Mesothelial cell of epicardium (in vitro differentiated cells): ENCODE data around the gene SH3BGR. TPM values are rescaled to one million over a fixed set of nuclear protein-coding genes. Genes with fewer than 3 reads are reported as not detected.

Source experiments
- DNase-seq, 2 experiments: peaks; one replicate each; pipeline ENCODE4 v3.0.0; 2021; ENCODE audit warnings: low spot score in 2 of 2; ENCODE audit not compliant: unreplicated experiment in 2 of 2
- H3K27ac Mint-ChIP-seq: 2 replicates; pipeline ENCODE4 v1.8.0; 2021; ENCODE audit warnings: mixed read lengths
- H3K27me3 Mint-ChIP-seq: 2 replicates; pipeline ENCODE4 v1.8.0; 2021; ENCODE audit warnings: low read depth, mixed read lengths
- H3K36me3 Mint-ChIP-seq: 2 replicates; pipeline ENCODE4 v1.8.0; 2021; ENCODE audit warnings: mixed read lengths
- H3K4me1 Mint-ChIP-seq: 2 replicates; pipeline ENCODE4 v1.8.0; 2021; ENCODE audit warnings: mixed read lengths
- H3K4me3 Mint-ChIP-seq: 2 replicates; pipeline ENCODE4 v1.8.0; 2021; ENCODE audit warnings: mild to moderate bottlenecking, moderate library complexity, mixed read lengths
- H3K9me3 Mint-ChIP-seq: 2 replicates; pipeline ENCODE4 v1.8.0; 2021; ENCODE audit warnings: mixed read lengths
- total RNA-seq: library from RNA; stranded (reverse); gene quantifications from 3 replicates; pipeline ENCODE4 v1.2.1, GENCODE V29; 2021
- TF ChIP-seq, protein P1 (sequence below): fragments of 200-600 bp; sonication (generic); IDR thresholded peaks from one replicate; pipeline ENCODE4 v1.5.0; 2021; ENCODE audit warnings: antibody characterized with exemption; ENCODE audit not compliant: unreplicated experiment

SH3BGR gene
- total RNA-seq, 1 donor from 2014 or later: 4.6 TPM

DNA sequence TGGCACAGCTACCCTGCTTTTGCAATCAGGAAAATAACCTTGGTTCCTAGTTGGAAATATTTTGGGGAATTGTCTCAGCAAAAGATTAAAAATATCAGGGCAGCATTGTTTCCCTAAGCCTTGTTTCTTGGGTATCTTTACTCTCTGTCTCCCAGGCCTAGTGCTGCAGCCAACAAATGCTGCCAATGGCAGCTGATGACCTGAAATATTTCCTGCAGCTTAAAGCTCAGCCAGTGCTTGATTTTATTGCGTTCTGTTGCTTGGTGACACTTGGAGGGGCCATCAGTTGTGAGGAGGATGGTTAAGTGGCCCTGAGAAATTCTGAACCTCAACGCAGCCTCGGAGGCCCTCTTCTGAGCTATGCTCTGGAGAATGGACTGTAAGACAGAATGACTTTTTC is 101.6 kb downstream of the SH3BGR start:
- Mint-ChIP-seq H3K36me3 (no peaks in the 10 kb centered on the region), H3K27ac (no peak overlapping the region), H3K4me1 (no peaks in the 10 kb centered on the region), H3K9me3 (peaks cover 18% of the 10 kb centered on the region), H3K4me3 (no peak overlapping the region), H3K27me3 (no peaks in the 10 kb centered on the region)
- TF ChIP-seq, protein P1, sequence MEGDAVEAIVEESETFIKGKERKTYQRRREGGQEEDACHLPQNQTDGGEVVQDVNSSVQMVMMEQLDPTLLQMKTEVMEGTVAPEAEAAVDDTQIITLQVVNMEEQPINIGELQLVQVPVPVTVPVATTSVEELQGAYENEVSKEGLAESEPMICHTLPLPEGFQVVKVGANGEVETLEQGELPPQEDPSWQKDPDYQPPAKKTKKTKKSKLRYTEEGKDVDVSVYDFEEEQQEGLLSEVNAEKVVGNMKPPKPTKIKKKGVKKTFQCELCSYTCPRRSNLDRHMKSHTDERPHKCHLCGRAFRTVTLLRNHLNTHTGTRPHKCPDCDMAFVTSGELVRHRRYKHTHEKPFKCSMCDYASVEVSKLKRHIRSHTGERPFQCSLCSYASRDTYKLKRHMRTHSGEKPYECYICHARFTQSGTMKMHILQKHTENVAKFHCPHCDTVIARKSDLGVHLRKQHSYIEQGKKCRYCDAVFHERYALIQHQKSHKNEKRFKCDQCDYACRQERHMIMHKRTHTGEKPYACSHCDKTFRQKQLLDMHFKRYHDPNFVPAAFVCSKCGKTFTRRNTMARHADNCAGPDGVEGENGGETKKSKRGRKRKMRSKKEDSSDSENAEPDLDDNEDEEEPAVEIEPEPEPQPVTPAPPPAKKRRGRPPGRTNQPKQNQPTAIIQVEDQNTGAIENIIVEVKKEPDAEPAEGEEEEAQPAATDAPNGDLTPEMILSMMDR: no peak
- no peak for DNase-seq

DNA sequence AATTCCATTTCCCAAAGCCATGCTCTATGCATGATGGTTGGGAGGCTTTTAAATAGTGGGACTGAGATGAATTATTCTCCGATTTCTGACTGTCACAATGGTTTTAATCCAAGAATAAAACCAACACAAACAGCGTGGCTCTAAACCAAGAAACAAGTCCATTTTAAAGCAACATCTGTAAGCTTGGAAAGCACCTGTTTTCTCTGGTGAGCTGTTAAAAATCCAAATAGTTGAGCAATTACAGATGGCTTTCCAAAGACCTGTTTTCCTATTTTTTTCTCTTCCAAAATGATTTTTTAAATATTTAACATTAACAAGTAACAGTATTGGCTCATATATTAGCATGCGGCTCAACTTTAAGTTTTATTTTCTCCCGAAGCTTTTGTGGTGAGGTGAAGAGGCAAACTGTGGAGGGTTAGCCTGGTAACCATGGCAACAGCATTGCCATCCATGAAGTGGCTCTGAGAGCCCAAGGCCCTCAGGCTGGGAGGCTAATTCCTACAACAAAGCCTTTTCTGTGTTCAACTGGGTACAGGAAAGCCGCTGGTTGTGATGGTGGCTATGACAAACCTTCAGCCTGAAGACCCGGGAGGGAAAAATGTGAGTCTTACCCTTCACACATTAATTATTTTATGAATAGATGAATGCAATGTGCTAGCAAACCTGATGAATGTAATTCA is 104.3 kb downstream of the SH3BGR start:
- TF ChIP-seq, protein P1: no peak
- no peak overlapping the region for H3K27ac Mint-ChIP-seq
- H3K9me3 Mint-ChIP-seq: peaks cover 22% of the 10 kb centered on the region
- H3K4me1 Mint-ChIP-seq: no peaks in the 10 kb centered on the region
- no peak overlapping the region for H3K4me3 Mint-ChIP-seq
- H3K27me3 Mint-ChIP-seq: no peaks in the 10 kb centered on the region
- H3K36me3 Mint-ChIP-seq: no peaks in the 10 kb centered on the region
- no peak for DNase-seq

- H3K4me3 Mint-ChIP-seq: no peak overlapping the region
- no peaks in the 10 kb centered on the region for H3K27me3 Mint-ChIP-seq
Measured at GRCh38 chr21:39559511-39559910, 107.7 kb downstream of the SH3BGR start.

DNA sequence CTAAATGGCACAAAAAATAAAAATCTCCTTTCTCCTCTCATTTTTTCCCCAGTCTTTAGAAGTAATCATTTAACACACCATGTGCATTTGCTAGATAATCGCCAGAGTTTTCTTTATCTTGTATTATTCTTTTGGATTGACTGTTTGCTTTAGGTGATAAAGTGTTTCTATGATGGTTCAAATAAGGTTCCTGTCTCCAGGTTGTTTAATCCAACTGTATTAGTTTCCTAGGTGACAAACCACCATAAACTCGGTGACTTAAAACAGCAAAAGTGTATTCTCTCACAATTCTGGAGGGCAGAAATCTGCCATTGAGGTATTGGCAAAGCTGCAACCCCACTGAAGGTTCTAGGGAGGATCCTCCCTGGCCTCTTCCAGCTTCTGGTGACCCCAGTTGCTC is 109.4 kb downstream of the SH3BGR start:
- no peak overlapping the region for H3K27ac Mint-ChIP-seq
- no peaks in the 10 kb centered on the region for H3K4me1 Mint-ChIP-seq
- TF ChIP-seq, protein P1: no peak
- no peak overlapping the region for H3K4me3 Mint-ChIP-seq
- H3K36me3 Mint-ChIP-seq: no peaks in the 10 kb centered on the region
- H3K27me3 Mint-ChIP-seq: no peaks in the 10 kb centered on the region
- peaks cover 11% of the 10 kb centered on the region for H3K9me3 Mint-ChIP-seq
- no peak for DNase-seq

More at GRCh38 chr21:39559511-39559910, 107.7 kb downstream of the SH3BGR start:
- DNase-seq: no peak
- H3K4me1 Mint-ChIP-seq: no peaks in the 10 kb centered on the region
- no peak overlapping the region for H3K27ac Mint-ChIP-seq
- TF ChIP-seq, protein P1: no peak
- no peaks in the 10 kb centered on the region for H3K36me3 Mint-ChIP-seq
- H3K9me3 Mint-ChIP-seq: peaks cover 11% of the 10 kb centered on the region

DNA sequence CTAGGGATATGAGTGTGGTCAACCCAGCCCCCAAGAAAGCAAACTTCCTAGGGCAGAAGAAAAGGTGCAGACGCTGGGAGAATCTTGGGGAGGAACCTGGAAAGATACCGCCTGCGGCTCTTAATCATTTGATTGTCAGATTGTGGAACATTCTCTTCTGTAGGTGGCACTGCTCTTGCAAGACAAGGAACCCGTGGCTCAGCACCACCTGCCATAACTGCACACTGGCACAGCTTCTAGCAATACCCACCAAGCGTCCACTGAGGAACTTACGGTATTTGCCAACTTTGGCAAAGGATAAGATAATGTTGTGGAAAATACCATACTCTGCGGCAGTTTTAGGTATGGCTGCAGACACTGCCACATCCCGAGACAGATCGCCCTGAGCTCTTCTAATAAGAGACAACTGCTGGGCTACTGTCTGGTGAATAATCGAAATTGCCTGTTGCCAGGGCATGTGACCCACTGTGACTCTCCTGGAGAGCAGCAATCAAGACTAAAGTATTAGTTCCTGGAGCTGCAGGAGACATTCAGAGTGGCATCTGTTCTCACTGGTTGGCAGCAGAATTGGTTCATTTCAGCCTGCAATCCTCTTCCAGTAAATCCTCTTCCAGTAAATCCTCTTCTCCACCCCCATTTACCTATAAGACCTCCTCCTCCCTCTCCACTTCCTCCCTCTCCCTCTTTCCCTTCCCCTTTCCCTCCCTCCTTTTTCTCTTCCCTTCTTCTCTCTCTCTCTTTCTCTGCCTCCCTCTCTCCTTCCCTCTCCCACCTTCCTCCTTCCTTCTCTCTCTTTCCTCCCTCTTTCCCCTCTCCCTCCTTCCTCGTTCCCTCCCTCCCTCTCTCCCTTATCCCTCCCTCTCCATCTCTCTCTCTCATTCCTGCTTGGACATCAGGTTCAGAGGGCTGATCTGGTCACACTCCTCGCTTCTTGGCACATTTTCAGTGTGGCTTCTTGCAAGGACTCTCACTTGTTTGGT is 111.3 kb downstream of the SH3BGR start:
- no peaks in the 10 kb centered on the region for H3K4me1 Mint-ChIP-seq

More for the DNA sequence above, 111.3 kb downstream of the SH3BGR start:
- Mint-ChIP-seq H3K9me3 (peaks cover 6% of the 10 kb centered on the region), H3K27me3 (no peaks in the 10 kb centered on the region), H3K36me3 (no peaks in the 10 kb centered on the region), H3K4me3 (no peak overlapping the region), H3K27ac (no peak overlapping the region)
- no peak for DNase-seq
- TF ChIP-seq, protein P1: no peak
